Stimulated activated CD4-positive, alpha-beta T cell treated with anti-CD3 and anti-CD28 coated beads, Interleukin-12 subunit alpha, Interleukin-12 subunit beta, amount 100 ng/mL, for 4 hours (primary cell): Measurements from ENCODE around the gene ZC3H10.
"Not testable (repeated sequence)": the region's sequence is repeated elsewhere in the genome, so short reads cannot be mapped to it uniquely, and the experiment has no call there.

Experiments
- DNase-seq: peaks from one replicate; pipeline ENCODE4 v3.0.0-alpha.2; 2020

Gene ZC3H10

GRCh38 chr12:56103066-56103711 is 14.9 kb upstream of the ZC3H10 start:
- no peak for DNase-seq

DNA sequence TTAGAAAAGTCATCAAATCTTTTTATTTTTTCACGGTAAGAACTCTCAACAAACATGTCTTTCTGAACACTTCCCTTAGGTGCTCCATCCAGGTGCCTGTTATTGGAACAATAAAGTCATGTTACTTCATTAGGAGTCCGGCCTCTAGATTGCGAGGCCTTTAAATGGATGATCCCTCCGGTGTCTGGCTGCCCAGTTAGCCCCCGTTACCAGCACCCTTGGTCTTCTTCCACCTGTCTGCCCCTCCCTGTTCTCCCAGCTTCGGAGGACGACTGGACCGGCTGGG is 14.3 kb upstream of the ZC3H10 start:
- DNase-seq, result no peak

DNA sequence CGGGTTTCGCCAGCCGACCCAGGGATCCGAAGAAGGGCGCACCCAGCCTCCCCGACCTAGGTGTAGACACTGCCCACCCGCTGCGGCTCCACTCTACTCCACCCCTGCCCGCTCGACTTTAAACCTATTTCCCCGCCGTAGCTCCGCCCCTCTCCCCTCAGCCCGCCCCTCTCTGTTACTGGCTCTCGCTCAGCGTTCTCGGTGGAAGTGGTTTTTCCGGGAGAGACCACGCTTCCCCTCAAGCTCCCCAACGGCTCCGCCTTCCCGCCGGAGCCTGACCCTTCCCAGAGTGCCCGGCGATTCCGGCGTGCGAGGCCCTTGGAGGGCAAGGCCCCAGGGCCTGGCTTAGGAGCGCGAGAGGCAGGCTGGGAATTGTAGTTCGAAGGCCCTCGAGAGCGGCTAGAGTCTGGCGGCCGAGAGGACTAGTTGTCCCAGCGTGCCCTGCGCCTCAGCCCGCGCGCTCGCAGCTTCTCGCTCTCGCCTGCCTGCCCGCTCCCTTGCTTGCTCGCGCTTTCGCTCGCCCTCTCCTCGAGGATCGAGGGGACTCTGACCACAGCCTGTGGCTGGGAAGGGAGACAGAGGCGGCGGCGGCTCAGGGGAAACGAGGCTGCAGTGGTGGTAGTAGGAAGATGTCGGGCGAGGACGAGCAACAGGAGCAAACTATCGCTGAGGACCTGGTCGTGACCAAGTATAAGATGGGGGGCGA is 13.8 kb upstream of the ZC3H10 start, which contains the start of gene PA2G4:
PA2G4 (plus strand) TSS at position 451 of the 706 bp plus-strand sequence; CDS start at position 630, 179 bp downstream.
- peak; percentile 96 for DNase-seq

- peak; percentile 35 for DNase-seq
Measured at GRCh38 chr12:56104815-56105608, 13.1 kb upstream of the ZC3H10 start.

- no peak for DNase-seq
Measured at GRCh38 chr12:56105609-56105902, 12.5 kb upstream of the ZC3H10 start.

DNA sequence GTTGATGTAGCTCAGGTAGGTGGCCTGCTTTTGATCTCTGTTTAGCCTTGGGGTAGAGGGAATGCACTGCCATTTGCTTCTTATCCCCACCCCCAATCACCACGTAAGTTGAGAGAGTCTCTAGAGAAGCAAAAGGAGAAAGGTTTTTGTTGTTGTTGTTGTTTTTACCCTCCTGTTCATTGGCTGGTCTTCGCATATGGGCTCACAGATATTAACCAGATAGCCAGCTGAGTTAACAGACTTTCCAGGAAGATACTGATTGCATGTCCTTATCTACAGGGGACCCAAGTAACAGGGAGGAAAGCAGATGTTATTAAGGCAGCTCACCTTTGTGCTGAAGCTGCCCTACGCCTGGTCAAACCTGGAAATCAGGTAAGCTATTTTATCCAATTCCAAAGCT is 10.8 kb upstream of the ZC3H10 start:
- DNase-seq, result no peak

DNA sequence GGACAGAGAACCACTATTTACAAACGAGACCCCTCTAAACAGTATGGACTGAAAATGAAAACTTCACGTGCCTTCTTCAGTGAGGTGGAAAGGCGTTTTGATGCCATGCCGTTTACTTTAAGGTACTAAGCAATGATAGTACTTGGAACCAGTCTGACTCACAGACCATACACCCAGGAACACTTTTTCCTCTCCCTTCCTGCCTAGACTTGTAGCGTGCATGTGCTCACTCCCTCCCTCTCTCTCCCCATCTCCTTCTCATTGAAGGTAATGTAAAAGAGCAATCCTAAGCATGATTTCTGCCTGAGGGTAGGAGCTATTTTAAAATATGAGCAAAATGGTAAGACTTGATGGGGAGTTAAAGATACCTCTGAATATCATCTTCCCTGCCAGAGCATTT is 7.5 kb upstream of the ZC3H10 start:
- DNase-seq, result no peak

GRCh38 chr12:56114084-56114483 is 4.0 kb upstream of the ZC3H10 start:
- no peak for DNase-seq

GRCh38 chr12:56115329-56115728 is 2.7 kb upstream of the ZC3H10 start:
- DNase-seq, result no peak

DNA sequence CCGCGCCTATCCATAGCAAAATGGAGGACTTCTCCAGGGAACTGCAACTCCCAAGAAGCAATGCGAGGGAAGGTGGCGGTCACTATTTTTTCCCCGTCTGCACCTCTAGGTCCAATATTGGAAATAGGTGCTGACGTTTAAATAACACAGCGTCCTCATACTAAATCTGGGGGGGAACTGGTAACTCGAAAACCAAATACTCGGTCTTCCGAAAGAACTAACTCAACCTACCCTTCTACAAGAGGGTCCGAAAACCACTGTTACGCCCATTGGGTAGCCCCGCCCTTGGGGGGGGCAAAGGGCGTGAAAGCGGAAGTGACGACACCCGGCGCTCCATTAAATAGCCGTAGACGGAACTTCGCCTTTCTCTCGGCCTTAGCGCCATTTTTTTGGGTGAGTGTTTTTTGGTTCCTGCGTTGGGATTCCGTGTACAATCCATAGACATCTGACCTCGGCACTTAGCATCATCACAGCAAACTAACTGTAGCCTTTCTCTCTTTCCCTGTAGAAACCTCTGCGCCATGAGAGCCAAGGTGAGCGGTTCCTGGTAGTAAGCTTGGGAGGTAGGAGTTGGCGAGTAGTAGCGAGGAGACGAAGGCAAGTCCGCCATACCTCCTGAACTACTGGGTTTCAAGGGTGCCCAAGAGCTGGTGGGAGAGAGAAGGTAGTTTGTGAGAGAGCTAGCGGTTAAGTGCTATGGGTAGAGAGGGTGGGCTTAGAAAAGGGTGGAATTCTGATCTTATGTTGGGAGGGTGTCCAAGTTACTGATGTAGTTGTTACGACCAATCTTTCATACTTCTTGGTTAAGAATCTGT is 1.6 kb upstream of the ZC3H10 start, which contains the start of gene RPL41:
RPL41 (plus strand) TSS at position 367 of the 815 bp plus-strand sequence.
- peak; percentile 91 for DNase-seq

DNA sequence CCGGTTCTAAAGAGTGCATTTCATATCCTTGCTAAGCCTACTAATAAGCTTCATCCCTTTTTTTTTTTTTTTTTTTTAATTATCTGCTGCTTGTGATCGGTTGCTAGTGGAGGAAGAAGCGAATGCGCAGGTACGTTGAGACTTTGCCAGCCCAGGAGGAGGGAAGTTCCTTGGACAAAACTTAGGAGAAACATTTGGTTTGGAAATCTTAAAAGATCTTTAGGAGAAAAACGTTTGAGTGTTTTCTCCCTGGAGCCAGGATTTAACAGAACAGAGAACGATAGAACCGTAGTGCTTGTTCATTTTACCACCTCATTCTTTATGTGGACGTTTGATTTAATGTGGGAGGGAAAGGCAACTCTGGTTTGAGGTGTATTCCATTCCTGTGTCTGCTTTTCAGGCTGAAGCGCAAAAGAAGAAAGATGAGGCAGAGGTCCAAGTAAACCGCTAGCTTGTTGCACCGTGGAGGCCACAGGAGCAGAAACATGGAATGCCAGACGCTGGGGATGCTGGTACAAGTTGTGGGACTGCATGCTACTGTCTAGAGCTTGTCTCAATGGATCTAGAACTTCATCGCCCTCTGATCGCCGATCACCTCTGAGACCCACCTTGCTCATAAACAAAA is 872 bp upstream of the ZC3H10 start:
- not testable (repeated sequence) for DNase-seq

- DNase-seq, result no peak
Measured at GRCh38 chr12:56118688-56119357, 757 bp downstream of the ZC3H10 start.

DNA sequence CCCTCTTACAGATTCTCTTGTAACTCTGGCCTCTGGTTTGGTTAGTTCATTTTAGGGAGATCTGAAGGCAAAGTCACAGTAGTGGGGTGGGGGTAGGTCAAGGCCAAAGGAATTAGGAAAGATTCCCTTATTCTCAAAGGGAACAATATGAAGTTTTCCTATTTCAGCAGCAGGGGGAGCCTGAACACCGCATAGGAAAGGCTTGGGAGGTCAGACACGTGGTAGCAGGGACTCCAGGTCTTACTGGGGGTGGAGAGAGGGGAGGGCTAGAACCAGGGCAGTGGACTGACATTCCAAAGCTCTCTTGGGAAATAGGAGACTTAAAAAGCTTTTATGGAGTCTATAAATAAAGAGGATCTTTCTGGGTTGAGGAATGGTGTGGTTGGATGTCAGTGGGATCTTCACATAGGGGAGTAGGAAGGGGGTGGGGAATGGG is 1.3 kb downstream of the ZC3H10 start:
- DNase-seq, result peak; percentile 47

DNA sequence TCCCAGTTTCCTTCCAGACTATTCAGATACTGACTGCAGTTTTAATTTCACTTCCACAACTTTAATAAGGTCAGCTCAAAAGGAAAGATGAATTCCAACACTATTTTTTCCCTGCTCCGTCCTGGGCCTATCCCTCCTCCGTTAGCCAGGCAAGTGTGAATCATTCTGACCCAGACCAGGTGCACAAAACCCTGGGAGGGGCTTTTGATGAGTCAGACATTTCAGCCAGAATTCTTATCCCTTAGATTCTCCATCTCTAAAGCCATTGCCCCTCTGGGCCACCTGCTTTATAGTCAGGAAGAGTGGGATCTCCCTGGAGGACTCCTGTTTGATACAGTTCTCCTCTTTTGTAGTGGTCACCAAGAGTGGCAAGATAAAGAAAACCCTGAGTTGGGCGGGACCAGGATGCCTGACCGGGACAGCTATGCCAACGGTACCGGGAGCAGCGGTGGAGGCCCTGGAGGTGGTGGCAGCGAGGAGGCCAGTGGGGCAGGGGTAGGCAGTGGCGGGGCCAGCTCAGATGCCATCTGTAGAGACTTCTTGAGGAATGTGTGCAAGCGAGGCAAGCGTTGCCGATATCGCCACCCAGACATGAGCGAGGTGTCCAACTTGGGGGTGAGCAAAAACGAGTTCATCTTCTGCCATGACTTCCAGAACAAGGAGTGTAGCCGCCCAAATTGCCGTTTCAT is 2.2 kb downstream of the ZC3H10 start:
- no peak for DNase-seq

GRCh38 chr12:56121204-56121870 is 3.3 kb downstream of the ZC3H10 start:
- no peak for DNase-seq

DNA sequence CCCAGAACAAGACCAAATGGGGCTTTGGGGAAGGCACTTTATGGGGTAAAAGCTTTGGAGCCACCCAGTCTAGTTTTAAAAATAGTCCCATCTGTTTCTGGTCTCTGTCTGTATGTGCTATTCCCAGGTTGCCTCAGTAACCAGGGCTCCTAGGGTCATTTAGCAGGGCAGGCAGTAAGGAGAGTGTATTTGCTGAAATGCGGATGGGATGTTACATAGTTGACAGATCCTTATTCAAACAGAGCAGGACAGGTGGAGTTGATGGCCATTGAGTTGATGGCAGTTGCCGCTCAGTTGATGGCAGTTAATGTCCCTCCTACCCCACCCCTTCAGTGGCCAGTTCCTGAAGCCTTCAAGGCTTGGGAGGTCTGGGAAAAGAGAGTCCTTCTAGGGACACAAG is 4.6 kb downstream of the ZC3H10 start:
- DNase-seq, result no peak

DNA sequence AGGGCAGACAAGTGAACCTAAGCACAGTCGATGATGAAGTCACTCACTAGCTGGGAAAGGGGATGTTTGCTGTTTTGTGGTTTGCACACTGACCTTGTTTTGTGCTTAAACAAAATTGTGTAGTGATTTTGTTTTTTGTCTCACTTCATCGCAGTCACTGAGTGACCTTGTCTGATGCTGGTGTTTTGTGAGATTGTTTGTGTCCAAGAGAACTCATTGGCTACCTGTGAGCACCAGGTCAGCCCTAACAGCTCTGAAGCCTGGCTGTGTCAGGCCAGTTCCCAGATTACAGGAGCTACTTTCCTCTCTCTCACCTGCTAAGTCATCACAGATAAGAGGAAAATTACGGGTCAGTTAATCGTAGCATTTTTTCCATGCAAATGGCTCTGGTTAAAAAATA is 6.1 kb downstream of the ZC3H10 start:
- DNase-seq, result no peak

DNA sequence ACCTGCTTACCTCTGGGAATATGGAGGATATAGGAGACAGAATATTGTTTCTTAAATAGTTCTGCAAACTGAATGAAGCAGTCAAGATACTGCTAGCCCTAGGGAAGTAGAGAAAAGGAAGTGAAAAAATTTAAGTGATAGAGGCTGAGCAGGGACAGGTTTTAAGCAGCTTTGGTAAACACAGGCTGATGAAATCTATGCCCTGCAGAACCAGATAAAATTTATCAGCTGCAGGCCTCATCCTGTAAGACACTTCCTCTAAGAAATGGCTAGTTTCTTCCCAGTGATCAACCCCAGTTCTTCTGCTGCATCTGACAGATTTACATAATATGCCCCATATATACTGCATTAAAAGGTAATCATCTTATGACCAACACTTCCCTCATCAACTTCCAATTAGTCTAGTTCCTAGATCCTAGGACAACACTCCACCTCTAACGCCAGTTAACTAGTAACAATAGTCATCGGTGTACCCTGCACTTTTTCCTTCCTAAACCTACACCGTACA is 8.7 kb downstream of the ZC3H10 start:
- DNase-seq, result no peak

GRCh38 chr12:56127485-56127887 is 9.4 kb downstream of the ZC3H10 start:
- DNase-seq, result no peak

- DNase-seq, result peak; percentile 90
Measured at GRCh38 chr12:56127888-56128669, 10.0 kb downstream of the ZC3H10 start, which contains the start of gene ESYT1. ESYT1 (plus strand) TSS chr12:56128267; CDS start chr12:56128320, 53 bp downstream.
